ENCODE results near the gene GDF7. TPM values are rescaled to one million over a fixed set of nuclear protein-coding genes. Genes with fewer than 3 reads are reported as not detected.

Gene GDF7
- total RNA-seq, 1 experiment from 2014 or later: 0.04 TPM

GRCh38 chr2:20726913-20727312, 60.0 kb downstream of the GDF7 start:
- no peaks in the 10 kb centered on the region for H3K4me1 ChIP-seq (ENCODE audit: insufficient read depth, low read length)
- H3K9me3 ChIP-seq (ENCODE audit: control insufficient read depth, low read depth, low read length): no peaks in the 10 kb centered on the region
- H2BK120ac ChIP-seq (ENCODE audit: low read depth, low read length, poor library complexity, severe bottlenecking): no peak overlapping the region
- no peak overlapping the region for H4K5ac ChIP-seq (ENCODE audit: insufficient read length, low read depth, low read length)
- H3K79me2 ChIP-seq (ENCODE audit: insufficient read depth, low read length): no peaks in the 10 kb centered on the region
- H3K4me1 Mint-ChIP-seq: peaks cover 0 to 4% of the 10 kb centered on the region in 2 experiments; a peak in 2 of 4 replicates
- no peak overlapping the region for H3K18ac ChIP-seq (ENCODE audit: insufficient read length, low read depth, low read length)
- H3K23ac ChIP-seq (ENCODE audit: insufficient read length, low read depth, low read length): no peak overlapping the region
- 100% methylated on average over 1 of the region's 5 CpGs for WGBS (ENCODE audit: extremely low coverage, insufficient read length, low lambda C conversion rate)
- H2BK15ac ChIP-seq (ENCODE audit: low read depth, low read length): no peak overlapping the region
- H3K27me3 ChIP-seq (ENCODE audit: insufficient read depth, low read length): no peaks in the 10 kb centered on the region
- no peak overlapping the region for H3K9ac ChIP-seq (ENCODE audit: extremely low read depth, insufficient read length, low read length)
- H3K79me1 ChIP-seq (ENCODE audit: insufficient read depth, low read depth, low read length, poor library complexity, severe bottlenecking): peaks cover 3% of the 10 kb centered on the region
- DNase-seq: no peak
- H3T11ph ChIP-seq (ENCODE audit: low read length): no peak overlapping the region
- no peak overlapping the region for H2BK12ac ChIP-seq (ENCODE audit: insufficient read length, low read depth, low read length)
- H3K56ac ChIP-seq (ENCODE audit: insufficient read length, low read depth, low read length): no peak overlapping the region
- no peak overlapping the region for H2BK20ac ChIP-seq (ENCODE audit: low read depth, low read length, poor library complexity, severe bottlenecking)
- no peak overlapping the region for H2AFZ ChIP-seq (ENCODE audit: low read length)
- no peak overlapping the region for H3K27ac ChIP-seq (ENCODE audit: insufficient read length, low read depth, low read length)
- TF ChIP-seq CTCF (conservative IDR thresholded peaks at IDR 0.05): no peak
- no peak overlapping the region for H3K4me2 ChIP-seq (ENCODE audit: insufficient read depth, insufficient read length, low read length)
- H3K36me3 Mint-ChIP-seq (ENCODE audit: insufficient read depth in 1 of 3, low read depth in 3 of 3): no peaks in the 10 kb centered on the region; a peak in 1 of 7 replicates
- no peak overlapping the region for H2AK5ac ChIP-seq (ENCODE audit: insufficient read length, low read length)
- H3K9me3 Mint-ChIP-seq: no peaks in the 10 kb centered on the region
- H2BK5ac ChIP-seq (ENCODE audit: insufficient read length, low read length): no peak overlapping the region
- H4K20me1 ChIP-seq (ENCODE audit: control insufficient read depth, insufficient read depth, insufficient read length): no peaks in the 10 kb centered on the region
- no peak overlapping the region for H3K4ac ChIP-seq (ENCODE audit: low read depth, low read length)
- H4K91ac ChIP-seq (ENCODE audit: insufficient read length, low read depth, low read length): no peak overlapping the region
- no peak overlapping the region for H4K8ac ChIP-seq (replicated peaks; ENCODE audit: insufficient read length, low read depth, low read length)
- no peaks in the 10 kb centered on the region for H3K23me2 ChIP-seq (ENCODE audit: insufficient read length, low read depth, low read length, poor library complexity, severe bottlenecking)
- H3K27me3 Mint-ChIP-seq (ENCODE audit: low read depth): no peaks in the 10 kb centered on the region
- H3K14ac ChIP-seq (ENCODE audit: insufficient read depth, low read length): no peak overlapping the region
- no peak overlapping the region for H3K27ac Mint-ChIP-seq
- H3K4me3 Mint-ChIP-seq: no peak overlapping the region

Data from H9 (cell line).